Cardiac muscle cell (in vitro differentiated cells and primary cell): ENCODE data around the gene DLG5. TPM values are rescaled to one million over a fixed set of nuclear protein-coding genes. Genes with fewer than 3 reads are reported as not detected.

ENCODE experiments used
- DNase-seq, 2 donors: peaks; one replicate each; pipeline versions ENCODE4 v3.0.0 to v3.0.0-alpha.2; 2010 to 2017; ENCODE audit warnings: low read depth in 1 of 2, low spot score in 1 of 2
- H3K27ac ChIP-seq: fragments of 200-600 bp; sonication (generic); 2 replicates; pipeline ENCODE4 v1.5.1; 2016
- H3K27me3 ChIP-seq: fragments of 200-600 bp; sonication (generic); 2 replicates; pipeline ENCODE4 v1.6.0; 2016; ENCODE audit warnings: control low read depth
- H3K36me3 ChIP-seq: fragments of 200-600 bp; sonication (generic); 2 replicates; pipeline ENCODE4 v1.5.1; 2016; ENCODE audit warnings: control low read depth
- H3K4me1 ChIP-seq: fragments of 200-600 bp; sonication (generic); 2 replicates; pipeline ENCODE4 v1.8.1; 2017; ENCODE audit warnings: low read depth, mild to moderate bottlenecking, mixed run types
- H3K4me3 ChIP-seq: fragments of 200-600 bp; sonication (generic); 2 replicates; pipeline ENCODE4 v1.5.1; 2016; ENCODE audit warnings: mild to moderate bottlenecking
- H3K9me3 ChIP-seq: fragments of 200-600 bp; sonication (generic); 2 replicates; pipeline ENCODE4 v1.5.1; 2017; ENCODE audit warnings: low read depth, mild to moderate bottlenecking, control low read depth
- CTCF ChIP-seq: IDR thresholded peaks from 2 replicates; pipeline ENCODE4 v1.5.1; 2012; ENCODE audit warnings: low read depth, mild to moderate bottlenecking, low read length
- polyA plus RNA-seq: library from polyadenylated mRNA; unstranded; fragments of >200 nt; fragmentation: Nextera tagmentation; extraction: Ambion mirVana; gene quantifications from 2 replicates; pipeline ENCODE4 v1.2.1, GENCODE V29; 2016
- total RNA-seq: library from RNA; depleted of rRNA; stranded (reverse); fragments of >200 nt; gene quantifications from 2 replicates; pipeline ENCODE4 v1.2.3, GENCODE V29; 2016

DLG5 gene
- total and polyA plus RNA-seq, 2 experiments from 2014 or later, result 20.3 to 64.4 TPM

GRCh38 chr10:77946084-77946483 lies 19.5 kb upstream of the DLG5 start:
- Histone ChIP-seq H3K9me3 (no peaks in the 10 kb centered on the region), H3K4me1 (peaks cover 8% of the 10 kb centered on the region), H3K36me3 (no peaks in the 10 kb centered on the region), H3K27ac (no peak overlapping the region), H3K27me3 (no peaks in the 10 kb centered on the region), H3K4me3 (no peak overlapping the region)
- no peak for TF ChIP-seq CTCF
- DNase-seq, result peak in 1 of 2 donors; percentile 62

GRCh38 chr10:77944519-77944918 lies 18.0 kb upstream of the DLG5 start:
- Histone ChIP-seq H3K4me1 (peaks cover 8% of the 10 kb centered on the region), H3K4me3 (no peak overlapping the region), H3K36me3 (no peaks in the 10 kb centered on the region), H3K9me3 (no peaks in the 10 kb centered on the region), H3K27ac (no peak overlapping the region), H3K27me3 (no peaks in the 10 kb centered on the region)
- TF ChIP-seq CTCF, result no peak
- DNase-seq, result peak in 1 of 2 donors; percentile 95

- no peak for TF ChIP-seq CTCF
- Histone ChIP-seq H3K4me1 (peaks cover 3% of the 10 kb centered on the region), H3K4me3 (no peak overlapping the region), H3K36me3 (no peaks in the 10 kb centered on the region), H3K9me3 (no peaks in the 10 kb centered on the region), H3K27ac (peak overlapping the region; percentile 46), H3K27me3 (no peaks in the 10 kb centered on the region)
- peak in 1 of 2 donors; percentile 83 for DNase-seq
These were observed 16.8 kb upstream of the DLG5 start for GRCh38 chr10:77943121-77943901.

- no peaks in the 10 kb centered on the region for H3K9me3 ChIP-seq
These were observed 15.2 kb upstream of the DLG5 start for GRCh38 chr10:77941790-77942189.

GRCh38 chr10:77940627-77941026 lies 14.1 kb upstream of the DLG5 start:
- no peaks in the 10 kb centered on the region for H3K9me3 ChIP-seq
- H3K27me3 ChIP-seq, result no peaks in the 10 kb centered on the region
- no peak for TF ChIP-seq CTCF
- peaks cover 3% of the 10 kb centered on the region for H3K4me1 ChIP-seq
- H3K36me3 ChIP-seq, result no peaks in the 10 kb centered on the region
- no peak overlapping the region for H3K4me3 ChIP-seq
- no peak for DNase-seq
- no peak overlapping the region for H3K27ac ChIP-seq

More at GRCh38 chr10:77941790-77942189, 15.2 kb upstream of the DLG5 start:
- no peak overlapping the region for H3K4me3 ChIP-seq
- H3K27me3 ChIP-seq, result no peaks in the 10 kb centered on the region
- no peaks in the 10 kb centered on the region for H3K36me3 ChIP-seq
- DNase-seq, result no peak
- no peak for TF ChIP-seq CTCF
- H3K4me1 ChIP-seq, result peaks cover 3% of the 10 kb centered on the region
- H3K27ac ChIP-seq, result no peak overlapping the region
